ENCODE results near the gene TUT4. TPM values are rescaled to one million over a fixed set of nuclear protein-coding genes. Genes with fewer than 3 reads are reported as not detected.

The TUT4 gene, protein sequence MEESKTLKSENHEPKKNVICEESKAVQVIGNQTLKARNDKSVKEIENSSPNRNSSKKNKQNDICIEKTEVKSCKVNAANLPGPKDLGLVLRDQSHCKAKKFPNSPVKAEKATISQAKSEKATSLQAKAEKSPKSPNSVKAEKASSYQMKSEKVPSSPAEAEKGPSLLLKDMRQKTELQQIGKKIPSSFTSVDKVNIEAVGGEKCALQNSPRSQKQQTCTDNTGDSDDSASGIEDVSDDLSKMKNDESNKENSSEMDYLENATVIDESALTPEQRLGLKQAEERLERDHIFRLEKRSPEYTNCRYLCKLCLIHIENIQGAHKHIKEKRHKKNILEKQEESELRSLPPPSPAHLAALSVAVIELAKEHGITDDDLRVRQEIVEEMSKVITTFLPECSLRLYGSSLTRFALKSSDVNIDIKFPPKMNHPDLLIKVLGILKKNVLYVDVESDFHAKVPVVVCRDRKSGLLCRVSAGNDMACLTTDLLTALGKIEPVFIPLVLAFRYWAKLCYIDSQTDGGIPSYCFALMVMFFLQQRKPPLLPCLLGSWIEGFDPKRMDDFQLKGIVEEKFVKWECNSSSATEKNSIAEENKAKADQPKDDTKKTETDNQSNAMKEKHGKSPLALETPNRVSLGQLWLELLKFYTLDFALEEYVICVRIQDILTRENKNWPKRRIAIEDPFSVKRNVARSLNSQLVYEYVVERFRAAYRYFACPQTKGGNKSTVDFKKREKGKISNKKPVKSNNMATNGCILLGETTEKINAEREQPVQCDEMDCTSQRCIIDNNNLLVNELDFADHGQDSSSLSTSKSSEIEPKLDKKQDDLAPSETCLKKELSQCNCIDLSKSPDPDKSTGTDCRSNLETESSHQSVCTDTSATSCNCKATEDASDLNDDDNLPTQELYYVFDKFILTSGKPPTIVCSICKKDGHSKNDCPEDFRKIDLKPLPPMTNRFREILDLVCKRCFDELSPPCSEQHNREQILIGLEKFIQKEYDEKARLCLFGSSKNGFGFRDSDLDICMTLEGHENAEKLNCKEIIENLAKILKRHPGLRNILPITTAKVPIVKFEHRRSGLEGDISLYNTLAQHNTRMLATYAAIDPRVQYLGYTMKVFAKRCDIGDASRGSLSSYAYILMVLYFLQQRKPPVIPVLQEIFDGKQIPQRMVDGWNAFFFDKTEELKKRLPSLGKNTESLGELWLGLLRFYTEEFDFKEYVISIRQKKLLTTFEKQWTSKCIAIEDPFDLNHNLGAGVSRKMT (N-terminal part only)
- total RNA-seq = 100 to 1,000 TPM; 109 to 143 (median 129) TPM
- total RNA-seq (2013) = 119 TPM
- 54.8 to 223 (median 168) reads per million in 29 experiments for total RNA-seq

DNA sequence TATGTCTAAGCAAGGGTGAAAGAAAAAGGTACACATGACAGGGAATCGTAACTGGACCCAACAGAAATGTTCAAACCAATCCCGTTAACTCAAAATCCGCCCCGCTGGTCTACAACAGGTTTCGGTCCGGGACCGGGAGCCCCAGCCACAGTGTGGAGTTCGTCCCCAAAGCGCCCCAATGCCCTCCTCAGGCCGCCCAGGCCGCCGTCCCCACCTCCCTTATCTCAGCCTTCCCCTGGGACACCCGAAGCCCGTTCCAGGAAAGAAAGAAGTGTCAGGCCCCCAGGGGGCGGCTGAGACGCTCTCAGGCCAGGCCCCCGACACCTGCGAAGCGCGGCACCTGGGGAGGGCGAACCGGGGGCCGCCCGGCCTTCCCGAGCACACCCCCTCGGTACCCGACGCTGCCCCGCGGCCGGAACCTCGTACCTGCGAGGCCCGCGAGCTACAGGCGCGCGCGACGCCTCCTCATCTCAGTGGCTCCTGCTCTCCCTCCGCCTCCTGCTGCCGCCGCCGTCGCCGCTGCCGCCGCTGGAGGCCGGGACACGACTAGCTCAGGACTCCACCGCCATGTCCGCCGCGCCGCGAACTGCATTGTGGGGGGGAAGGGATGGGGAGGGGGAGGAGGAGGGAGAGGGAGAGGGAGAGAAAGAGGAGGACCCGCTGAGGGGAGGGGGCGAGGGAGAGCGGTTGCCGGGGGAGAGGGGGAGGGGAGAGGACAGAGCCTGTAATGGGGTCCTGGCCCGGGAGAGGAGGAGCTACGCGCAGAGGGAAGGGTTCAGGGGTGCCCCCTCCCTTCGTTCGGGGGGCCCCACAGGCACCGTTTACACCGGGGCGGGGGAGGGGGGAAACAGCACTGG lies at the start of gene TUT4:
Gene TUT4 (minus strand): TSS at position 588 of the 857 bp plus-strand sequence. CDS start 26,812 bp downstream, outside the sequence.
- ChIA-PET CTCF (interaction anchor here in 1 of 2 donors (0.6 to 1.5 kb wide), 9 partner anchors 13 to 367 kb away, joined by 3 to 9 read pairs (median 4); partner anchors contain the start of gene SHISAL2A), POLR2A (interaction anchor here (0.6 to 1.2 kb wide), 11 partner anchors 27 to 884 kb away, joined by 3 to 11 read pairs (median 8); partner anchors contain the start of genes ORC1 (in 1 of the 2) and PRPF38A (in 1 of the 2))
- H3K4me1 Mint-ChIP-seq = peaks cover 44 to 46% (median 44%) of the 10 kb centered on the region in 3 donors
- no peaks in the 10 kb centered on the region for H3K9me3 Mint-ChIP-seq
- no peaks in the 10 kb centered on the region for H3K9me3 ChIP-seq
- peak; percentile 58 to 63 (median 61) for ATAC-seq (replicated peaks in 1 of 4)
- no peaks in the 10 kb centered on the region for H3K27me3 Mint-ChIP-seq
- H3K4me3 Mint-ChIP-seq = peak within 1 kb of the TSS in 2 of 3 donors; percentile 69 to 75
- H3K27me3 ChIP-seq (replicated peaks in 1 of 2; ENCODE audit: control insufficient read depth in 2 of 2, extremely low read depth in 1 of 2, insufficient read depth in 2 of 2, low read length in 1 of 2) = no peaks in the 10 kb centered on the region
- H3K27ac ChIP-seq (ENCODE audit: low read length) = peak within 1 kb of the TSS; percentile 98
- 0% methylated on average over 40 of the region's 68 CpGs for WGBS (ENCODE audit: insufficient coverage)
- H3K4me3 ChIP-seq (ENCODE audit: control insufficient read depth in 1 of 2, extremely low read depth in 1 of 2, low read length in 1 of 2) = peak within 1 kb of the TSS; percentile 86 to 97
- H3K36me3 Mint-ChIP-seq = no peaks in the 10 kb centered on the region
- DNase-seq = peak; percentile 53 to 83 (median 68)
- H3K36me3 ChIP-seq (ENCODE audit: control insufficient read depth in 2 of 2, extremely low read depth in 1 of 2, insufficient read depth in 1 of 2, low read length in 1 of 2) = no peaks in the 10 kb centered on the region
- peaks cover 16 to 38% of the 10 kb centered on the region in 2 experiments for H3K4me1 ChIP-seq (ENCODE audit: control insufficient read depth in 1 of 2, extremely low read depth in 1 of 2, insufficient read depth in 2 of 2, low read length in 2 of 2)
- H3K27ac Mint-ChIP-seq = peak within 1 kb of the TSS; percentile 77 to 85

DNA sequence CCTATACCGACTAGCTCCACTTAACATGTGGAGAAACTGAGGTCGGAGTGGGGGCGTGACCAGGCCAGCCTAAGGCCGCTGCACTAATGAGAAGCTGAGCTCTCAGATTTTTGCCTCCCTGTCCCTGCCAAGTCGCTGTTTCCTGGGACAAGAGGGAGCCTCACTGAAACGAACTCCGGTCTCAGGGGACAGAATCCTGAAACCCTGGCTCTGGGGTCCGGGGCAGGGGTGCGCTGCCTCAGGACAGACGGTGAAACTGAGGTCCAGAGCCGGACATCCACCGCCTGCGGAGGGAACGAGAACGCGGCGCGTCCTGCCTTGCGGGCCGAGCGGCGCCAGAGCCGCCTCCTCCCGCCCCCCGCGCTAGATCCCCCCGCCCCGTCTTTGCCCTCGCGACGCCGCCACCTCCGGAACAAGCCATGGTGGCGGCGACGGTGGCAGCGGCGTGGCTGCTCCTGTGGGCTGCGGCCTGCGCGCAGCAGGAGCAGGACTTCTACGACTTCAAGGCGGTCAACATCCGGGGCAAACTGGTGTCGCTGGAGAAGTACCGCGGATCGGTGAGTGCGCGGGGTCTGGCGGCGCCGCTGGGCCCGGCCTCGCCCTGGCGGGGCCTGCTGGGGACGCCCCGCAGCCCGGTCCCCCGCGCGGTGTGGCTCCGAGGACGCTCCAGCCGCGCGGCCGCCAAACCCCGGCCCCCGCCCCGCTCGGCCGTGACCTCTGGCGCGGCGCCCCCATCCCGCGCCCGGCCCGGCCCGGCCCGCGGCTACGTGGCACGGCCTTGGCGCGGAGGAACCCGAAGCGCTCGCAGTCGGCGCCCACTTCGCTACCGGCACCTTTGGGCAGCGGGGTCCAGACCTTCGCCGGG lies 49.3 kb upstream of the TUT4 start, which contains the start of gene GPX7:
Gene GPX7 (plus strand): TSS at position 381 of the 865 bp plus-strand sequence. CDS start 39 bp downstream, at position 420.
- H3K36me3 Mint-ChIP-seq = peaks cover 6% of the 10 kb centered on the region
- Histone ChIP-seq H3K4me1 (ENCODE audit: control insufficient read depth in 1 of 2, extremely low read depth in 1 of 2, insufficient read depth in 2 of 2, low read length in 2 of 2) (peaks cover 9 to 42% of the 10 kb centered on the region in 2 experiments), H3K36me3 (ENCODE audit: control insufficient read depth in 2 of 2, extremely low read depth in 1 of 2, insufficient read depth in 1 of 2, low read length in 1 of 2) (peaks cover 4 to 9% of the 10 kb centered on the region in 2 donors), H3K9me3 (no peaks in the 10 kb centered on the region), H3K27me3 (replicated peaks in 1 of 2; ENCODE audit: control insufficient read depth in 2 of 2, extremely low read depth in 1 of 2, insufficient read depth in 2 of 2, low read length in 1 of 2) (no peaks in the 10 kb centered on the region), H3K4me3 (ENCODE audit: control insufficient read depth in 1 of 2, extremely low read depth in 1 of 2, low read length in 1 of 2) (peak within 1 kb of the TSS; percentile 61 to 71), H3K27ac (ENCODE audit: low read length) (peak within 1 kb of the TSS; percentile 71)
- CTCF ChIA-PET = interaction anchor here (0.7 to 1.0 kb wide), 3 partner anchors 32 to 179 kb away, joined by 3 read pairs; no protein-coding TSS in a partner anchor
- H3K27ac Mint-ChIP-seq = peak within 1 kb of the TSS; percentile 94 to 97
- no peaks in the 10 kb centered on the region for H3K9me3 Mint-ChIP-seq
- ATAC-seq (replicated peaks in 1 of 4) (peak; percentile 78 to 87 (median 84)), DNase-seq (peak; percentile 27 to 76 (median 55))
- H3K4me1 Mint-ChIP-seq = peaks cover 53 to 61% (median 56%) of the 10 kb centered on the region in 3 donors
- peak within 1 kb of the TSS; percentile 86 to 92 (median 88) for H3K4me3 Mint-ChIP-seq
- POLR2A ChIA-PET = interaction anchor here (0.6 to 1.0 kb wide), 2 partner anchors 31 to 51 kb away, joined by 3 read pairs; partner anchors contain the start of gene SHISAL2A (in 1 of the 2)
- WGBS (ENCODE audit: insufficient coverage) = 4% methylated on average over 97 of the region's 97 CpGs
- H3K27me3 Mint-ChIP-seq = no peaks in the 10 kb centered on the region

DNA sequence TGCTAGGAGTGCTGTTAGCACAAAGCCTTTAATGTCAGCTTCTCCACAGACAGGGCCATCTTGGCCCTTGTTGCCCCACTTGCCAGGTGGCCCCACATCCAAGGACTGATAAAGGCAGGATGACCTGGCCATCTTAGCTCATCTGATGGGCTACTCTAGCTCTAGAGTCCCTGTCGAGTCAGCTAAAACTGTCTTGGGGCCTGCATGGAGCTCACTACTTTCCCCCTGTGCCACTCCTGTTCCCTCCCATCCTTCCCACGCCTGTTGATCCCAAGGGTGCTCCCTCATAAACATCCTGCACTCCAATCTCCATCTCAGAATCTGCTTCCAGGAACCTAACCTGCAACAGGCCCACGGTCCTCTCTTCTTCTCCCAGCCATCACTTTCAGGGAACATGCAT lies 48.6 kb upstream of the TUT4 start:
- peaks cover 49 to 55% (median 51%) of the 10 kb centered on the region in 3 donors for H3K4me1 Mint-ChIP-seq
- Histone ChIP-seq H3K9me3 (no peaks in the 10 kb centered on the region), H3K27ac (ENCODE audit: low read length) (peak overlapping the region; percentile 65), H3K27me3 (replicated peaks in 1 of 2; ENCODE audit: control insufficient read depth in 2 of 2, extremely low read depth in 1 of 2, insufficient read depth in 2 of 2, low read length in 1 of 2) (no peaks in the 10 kb centered on the region), H3K4me3 (ENCODE audit: control insufficient read depth in 1 of 2, extremely low read depth in 1 of 2, low read length in 1 of 2) (peak overlapping the region; percentile 61 to 70), H3K36me3 (ENCODE audit: control insufficient read depth in 2 of 2, extremely low read depth in 1 of 2, insufficient read depth in 1 of 2, low read length in 1 of 2) (peaks cover 0 to 6% of the 10 kb centered on the region in 2 donors), H3K4me1 (ENCODE audit: control insufficient read depth in 1 of 2, extremely low read depth in 1 of 2, insufficient read depth in 2 of 2, low read length in 2 of 2) (peaks cover 9 to 42% of the 10 kb centered on the region in 2 experiments)
- 81% methylated on average over 3 of the region's 3 CpGs for WGBS (ENCODE audit: insufficient coverage)
- H3K27me3 Mint-ChIP-seq = no peaks in the 10 kb centered on the region
- peak overlapping the region; percentile 77 to 86 (median 84) for H3K4me3 Mint-ChIP-seq
- peak overlapping the region; percentile 85 to 96 for H3K27ac Mint-ChIP-seq
- ATAC-seq (replicated peaks in 1 of 4) = no peak
- ChIA-PET POLR2A (interaction anchor here in 1 of 2 donors (0.5 to 1.0 kb wide), 2 partner anchors 18 to 32 kb away, joined by 3 read pairs; partner anchors contain the start of gene SHISAL2A), CTCF (interaction anchor here (0.7 to 1.0 kb wide), 3 partner anchors 32 to 178 kb away, joined by 3 read pairs; no protein-coding TSS in a partner anchor)
- H3K36me3 Mint-ChIP-seq = peaks cover 3% of the 10 kb centered on the region
- no peaks in the 10 kb centered on the region for H3K9me3 Mint-ChIP-seq
- peak in 1 of 35 experiments; percentile 3 for DNase-seq

DNA sequence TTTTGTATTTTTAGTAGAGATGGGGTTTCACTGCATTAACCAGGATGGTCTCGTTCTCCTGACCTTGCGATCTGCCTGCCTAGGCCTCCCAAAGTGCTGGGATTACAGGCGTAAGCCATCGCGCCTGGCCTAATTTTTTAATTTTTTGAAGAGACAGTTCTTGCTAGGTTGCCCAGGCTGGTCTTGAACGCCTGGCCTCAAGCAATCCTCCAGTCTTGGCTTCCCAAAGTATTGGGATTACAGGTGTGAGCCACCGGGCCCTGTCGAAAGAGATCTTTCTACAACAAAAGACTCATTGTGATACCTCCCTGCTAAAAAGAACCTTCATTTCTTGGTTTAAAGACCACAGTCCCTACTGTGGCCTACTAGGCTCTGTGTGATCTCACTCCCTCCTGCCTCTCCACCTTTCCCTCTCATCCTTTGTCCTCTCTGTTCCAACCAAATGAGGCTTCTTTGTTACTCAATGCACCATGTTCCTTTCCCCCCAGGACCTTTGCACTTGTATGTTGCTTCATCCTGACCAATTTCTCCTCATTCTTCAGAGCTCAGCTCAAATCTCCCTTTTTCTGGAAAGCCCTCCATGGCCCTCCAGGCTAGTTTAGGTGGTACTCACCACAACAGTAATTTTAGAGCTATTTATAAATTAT lies 47.8 kb upstream of the TUT4 start:
- CTCF ChIA-PET = interaction anchor here (1.0 kb wide), 2 partner anchors 33 kb away, joined by 3 read pairs; no protein-coding TSS in a partner anchor
- Histone ChIP-seq H3K4me1 (ENCODE audit: control insufficient read depth in 1 of 2, extremely low read depth in 1 of 2, insufficient read depth in 2 of 2, low read length in 2 of 2) (peaks cover 9 to 40% of the 10 kb centered on the region in 2 experiments), H3K27ac (ENCODE audit: low read length) (no peak overlapping the region), H3K9me3 (no peaks in the 10 kb centered on the region), H3K36me3 (ENCODE audit: control insufficient read depth in 2 of 2, extremely low read depth in 1 of 2, insufficient read depth in 1 of 2, low read length in 1 of 2) (no peaks in the 10 kb centered on the region), H3K27me3 (replicated peaks in 1 of 2; ENCODE audit: control insufficient read depth in 2 of 2, extremely low read depth in 1 of 2, insufficient read depth in 2 of 2, low read length in 1 of 2) (no peaks in the 10 kb centered on the region), H3K4me3 (ENCODE audit: control insufficient read depth in 1 of 2, extremely low read depth in 1 of 2, low read length in 1 of 2) (no peak overlapping the region)
- peak overlapping the region in 1 of 3 donors; percentile 86 for H3K4me3 Mint-ChIP-seq
- no peaks in the 10 kb centered on the region for H3K27me3 Mint-ChIP-seq
- H3K27ac Mint-ChIP-seq = peak overlapping the region; percentile 9 to 85
- 100% methylated on average over 8 of the region's 8 CpGs for WGBS (ENCODE audit: insufficient coverage)
- DNase-seq (no peak), ATAC-seq (replicated peaks in 1 of 4) (no peak)
- peaks cover 40 to 46% (median 43%) of the 10 kb centered on the region in 3 donors for H3K4me1 Mint-ChIP-seq
- POLR2A ChIA-PET = interaction anchor here in 1 of 2 donors (0.6 kb wide), 1 partner anchor 196 kb away, joined by 3 read pairs; the partner anchor contains the start of genes ORC1 and PRPF38A
- no peaks in the 10 kb centered on the region for H3K36me3 Mint-ChIP-seq
- no peaks in the 10 kb centered on the region for H3K9me3 Mint-ChIP-seq
